ENCODE measurements around the gene TMEM132C.

The TMEM132C gene

DNA sequence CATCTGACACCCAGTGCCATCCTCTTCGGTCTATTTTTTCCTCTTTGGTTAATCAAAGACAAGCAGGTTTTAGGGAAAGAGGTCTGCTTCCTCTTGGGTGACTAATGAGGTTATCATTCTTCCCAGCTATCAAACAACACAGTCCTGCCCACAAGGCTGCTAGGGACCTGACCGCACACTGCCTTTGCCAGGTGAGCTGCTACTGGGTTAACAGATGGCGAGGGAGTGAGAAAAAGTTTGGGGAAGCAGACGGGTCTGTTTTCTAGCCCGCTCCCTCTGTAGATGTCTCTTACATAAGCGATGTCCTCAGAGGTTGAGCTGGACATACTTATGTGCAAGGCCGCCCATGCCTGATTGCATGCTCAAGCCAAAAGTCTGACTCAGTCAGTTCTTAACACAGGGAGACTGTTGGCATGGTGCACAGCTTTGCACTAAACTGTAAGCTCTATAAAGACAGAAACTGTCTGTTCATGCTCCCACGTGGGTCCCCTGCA, 462.7 kb downstream of the TMEM132C start:
- Histone ChIP-seq H3K27ac (ENCODE audit: low read depth, low read length) (no peak overlapping the region), H3K27me3 (ENCODE audit: control insufficient read depth, low read length) (peaks cover 6% of the 10 kb centered on the region), H3K4me1 (ENCODE audit: control insufficient read depth, low read length) (peaks cover 9% of the 10 kb centered on the region), H3K9me3 (ENCODE audit: control insufficient read depth, insufficient read depth, low read length) (no peaks in the 10 kb centered on the region), H3K4me2 (ENCODE audit: low read length) (no peak overlapping the region), H3K36me3 (ENCODE audit: control insufficient read depth, low read length) (no peaks in the 10 kb centered on the region), H3K9me2 (replicated peaks; ENCODE audit: control insufficient read depth, low read length) (no peaks in the 10 kb centered on the region), H4K20me1 (ENCODE audit: control insufficient read depth, insufficient read depth, low read depth, low read length) (no peaks in the 10 kb centered on the region), H3F3A (ENCODE audit: control insufficient read depth, insufficient read depth) (no peaks in the 10 kb centered on the region), H3K79me2 (ENCODE audit: control insufficient read depth, low read length) (no peaks in the 10 kb centered on the region), H3K4me3 (ENCODE audit: low read length) (no peak overlapping the region)
- TF ChIP-seq EZH2phosphoT487 (IDR thresholded peaks at IDR 0.05; ENCODE audit: borderline replicate concordance, low read length): no peak
- TF ChIP-seq, protein P1, sequence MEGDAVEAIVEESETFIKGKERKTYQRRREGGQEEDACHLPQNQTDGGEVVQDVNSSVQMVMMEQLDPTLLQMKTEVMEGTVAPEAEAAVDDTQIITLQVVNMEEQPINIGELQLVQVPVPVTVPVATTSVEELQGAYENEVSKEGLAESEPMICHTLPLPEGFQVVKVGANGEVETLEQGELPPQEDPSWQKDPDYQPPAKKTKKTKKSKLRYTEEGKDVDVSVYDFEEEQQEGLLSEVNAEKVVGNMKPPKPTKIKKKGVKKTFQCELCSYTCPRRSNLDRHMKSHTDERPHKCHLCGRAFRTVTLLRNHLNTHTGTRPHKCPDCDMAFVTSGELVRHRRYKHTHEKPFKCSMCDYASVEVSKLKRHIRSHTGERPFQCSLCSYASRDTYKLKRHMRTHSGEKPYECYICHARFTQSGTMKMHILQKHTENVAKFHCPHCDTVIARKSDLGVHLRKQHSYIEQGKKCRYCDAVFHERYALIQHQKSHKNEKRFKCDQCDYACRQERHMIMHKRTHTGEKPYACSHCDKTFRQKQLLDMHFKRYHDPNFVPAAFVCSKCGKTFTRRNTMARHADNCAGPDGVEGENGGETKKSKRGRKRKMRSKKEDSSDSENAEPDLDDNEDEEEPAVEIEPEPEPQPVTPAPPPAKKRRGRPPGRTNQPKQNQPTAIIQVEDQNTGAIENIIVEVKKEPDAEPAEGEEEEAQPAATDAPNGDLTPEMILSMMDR (IDR thresholded peaks at IDR 0.05; ENCODE audit: low read depth, low read length, poor library complexity, severe bottlenecking): no peak

DNA sequence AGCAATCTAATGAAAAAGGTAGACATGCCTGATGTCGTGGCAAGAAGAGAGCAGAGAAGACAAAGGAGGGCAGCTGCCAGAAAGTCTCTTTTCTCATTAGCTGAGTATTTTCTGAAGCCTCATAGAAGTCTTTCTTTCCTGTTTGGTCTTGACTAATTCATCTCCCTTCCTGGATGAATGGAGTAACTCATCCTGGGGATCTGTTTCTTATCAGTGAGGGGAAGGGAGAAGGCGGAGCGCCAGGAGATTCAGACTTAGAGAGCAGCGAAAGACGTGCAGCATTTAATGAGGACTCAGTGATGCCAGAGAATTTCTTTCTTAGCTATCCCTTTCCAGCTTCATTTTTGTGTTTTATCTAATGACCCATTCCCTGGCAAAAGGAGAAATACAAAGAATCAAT, 467.4 kb downstream of the TMEM132C start:
- Histone ChIP-seq H3K79me2 (ENCODE audit: control insufficient read depth, low read length) (no peaks in the 10 kb centered on the region), H3K27ac (ENCODE audit: low read depth, low read length) (no peak overlapping the region), H3K9me3 (ENCODE audit: control insufficient read depth, insufficient read depth, low read length) (no peaks in the 10 kb centered on the region), H3F3A (ENCODE audit: control insufficient read depth, insufficient read depth) (no peaks in the 10 kb centered on the region), H3K9me2 (replicated peaks; ENCODE audit: control insufficient read depth, low read length) (no peaks in the 10 kb centered on the region), H3K4me3 (ENCODE audit: low read length) (no peak overlapping the region), H3K36me3 (ENCODE audit: control insufficient read depth, low read length) (no peaks in the 10 kb centered on the region), H3K4me2 (ENCODE audit: low read length) (no peak overlapping the region), H3K27me3 (ENCODE audit: control insufficient read depth, low read length) (peaks cover 17% of the 10 kb centered on the region), H3K4me1 (ENCODE audit: control insufficient read depth, low read length) (no peaks in the 10 kb centered on the region), H4K20me1 (ENCODE audit: control insufficient read depth, insufficient read depth, low read depth, low read length) (no peaks in the 10 kb centered on the region)
- TF ChIP-seq EZH2phosphoT487 (IDR thresholded peaks at IDR 0.05; ENCODE audit: borderline replicate concordance, low read length): no peak
- TF ChIP-seq, protein P1 (IDR thresholded peaks at IDR 0.05; ENCODE audit: low read depth, low read length, poor library complexity, severe bottlenecking): no peak

- TF ChIP-seq, protein P1 (IDR thresholded peaks at IDR 0.05; ENCODE audit: low read depth, low read length, poor library complexity, severe bottlenecking): no peak
- no peak for TF ChIP-seq EZH2phosphoT487 (IDR thresholded peaks at IDR 0.05; ENCODE audit: borderline replicate concordance, low read length)
- Histone ChIP-seq H4K20me1 (ENCODE audit: control insufficient read depth, insufficient read depth, low read depth, low read length) (no peaks in the 10 kb centered on the region), H3K27ac (ENCODE audit: low read depth, low read length) (no peak overlapping the region), H3K4me1 (ENCODE audit: control insufficient read depth, low read length) (no peaks in the 10 kb centered on the region), H3K9me3 (ENCODE audit: control insufficient read depth, insufficient read depth, low read length) (no peaks in the 10 kb centered on the region), H3K4me3 (ENCODE audit: low read length) (no peak overlapping the region), H3K4me2 (ENCODE audit: low read length) (no peak overlapping the region), H3K36me3 (ENCODE audit: control insufficient read depth, low read length) (no peaks in the 10 kb centered on the region), H3K27me3 (ENCODE audit: control insufficient read depth, low read length) (peaks cover 13% of the 10 kb centered on the region), H3K9me2 (replicated peaks; ENCODE audit: control insufficient read depth, low read length) (no peaks in the 10 kb centered on the region), H3F3A (ENCODE audit: control insufficient read depth, insufficient read depth) (no peaks in the 10 kb centered on the region), H3K79me2 (ENCODE audit: control insufficient read depth, low read length) (no peaks in the 10 kb centered on the region)
Observed at GRCh38 chr12:128737292-128737966, 470.5 kb downstream of the TMEM132C start.

All from DOHH2 (cell line).